Measurements from ENCODE around the gene ZNF423.

ZNF423 gene

GRCh38 chr16:49826515-49826914 is 29.4 kb downstream of the ZNF423 start:
- DNase-seq (ENCODE audit: extremely low read depth in 1 of 2, low read depth in 1 of 2): no peak

DNA sequence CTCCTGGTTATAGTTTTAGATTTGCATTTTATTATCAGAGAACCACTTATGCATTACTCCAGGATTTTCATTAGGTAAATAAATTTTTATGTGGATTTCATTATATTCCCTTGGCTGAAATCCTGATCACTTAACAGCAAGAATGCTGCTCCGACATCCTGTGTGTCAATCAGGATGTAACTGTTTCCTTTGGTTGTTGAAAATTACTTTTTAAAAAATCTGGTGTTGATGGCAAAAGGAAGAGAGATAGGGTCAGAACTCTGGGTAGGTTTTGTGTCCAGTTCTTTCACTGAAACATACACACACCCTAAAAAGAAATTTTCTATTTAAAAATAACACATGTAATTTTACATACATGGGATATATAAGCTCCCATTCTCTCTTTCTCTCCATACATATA is 30.9 kb downstream of the ZNF423 start:
- DNase-seq (ENCODE audit: extremely low read depth in 1 of 2, low read depth in 1 of 2): no peak

DNA sequence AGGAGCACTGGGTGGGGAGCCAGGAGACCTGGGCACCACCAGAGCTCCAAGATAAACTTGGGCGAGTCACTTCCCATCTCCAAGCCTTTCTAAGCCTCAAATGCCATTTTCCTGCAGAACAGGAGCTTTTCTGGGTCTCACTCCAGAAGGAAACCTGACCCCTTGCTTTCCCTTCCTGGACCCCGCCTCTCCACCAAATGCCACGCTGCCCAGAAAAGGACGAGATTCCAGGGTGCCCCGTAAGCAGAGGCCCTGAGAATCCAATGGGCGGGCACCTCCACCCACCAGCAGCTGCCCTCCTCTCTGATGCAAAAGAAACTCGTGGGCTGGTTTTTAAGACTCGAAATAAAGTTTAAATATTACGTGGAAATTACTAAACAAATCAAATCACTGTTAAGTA is 31.3 kb downstream of the ZNF423 start:
- DNase-seq (ENCODE audit: extremely low read depth in 1 of 2, low read depth in 1 of 2): no peak

GRCh38 chr16:49822649-49823370 is 33.1 kb downstream of the ZNF423 start:
- no peak for DNase-seq (ENCODE audit: extremely low read depth in 1 of 2, low read depth in 1 of 2)

DNA sequence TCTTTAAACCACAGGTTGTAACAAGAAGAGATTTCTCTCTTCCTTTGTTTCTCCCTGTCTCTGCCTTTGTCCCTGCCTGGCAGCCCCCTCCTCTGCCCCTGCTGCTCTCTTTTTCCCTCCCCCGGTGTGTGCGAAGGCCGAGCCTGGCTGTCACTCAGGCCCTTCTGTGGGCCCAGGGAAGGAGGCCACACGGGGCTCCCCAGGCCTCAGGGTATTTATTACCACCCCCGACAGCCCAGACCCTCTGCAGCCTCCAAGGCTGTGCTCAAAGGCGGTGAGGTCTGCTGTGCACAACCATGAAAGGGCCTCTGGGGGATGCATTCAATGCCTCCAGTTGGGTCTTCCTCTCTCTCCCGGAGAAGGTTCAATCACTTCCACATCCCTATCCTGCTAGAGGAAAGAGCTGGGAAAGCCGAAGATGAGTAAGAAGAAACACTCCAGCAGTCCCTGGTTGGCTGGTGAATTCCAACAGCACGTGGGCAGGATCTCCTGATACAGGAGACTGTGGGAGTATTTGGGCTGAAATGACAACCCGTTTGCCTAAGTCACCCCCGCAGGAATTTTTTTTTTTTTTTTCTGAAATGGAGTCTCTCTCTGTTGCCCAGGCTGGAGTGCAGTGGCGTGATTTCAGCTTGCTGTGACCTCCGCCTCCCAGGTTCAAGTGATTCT is 34.2 kb downstream of the ZNF423 start:
- DNase-seq (ENCODE audit: extremely low read depth in 1 of 2, low read depth in 1 of 2): no peak

- DNase-seq (ENCODE audit: extremely low read depth in 1 of 2, low read depth in 1 of 2): no peak
Measured at GRCh38 chr16:49821156-49821555, 34.8 kb downstream of the ZNF423 start.

DNA sequence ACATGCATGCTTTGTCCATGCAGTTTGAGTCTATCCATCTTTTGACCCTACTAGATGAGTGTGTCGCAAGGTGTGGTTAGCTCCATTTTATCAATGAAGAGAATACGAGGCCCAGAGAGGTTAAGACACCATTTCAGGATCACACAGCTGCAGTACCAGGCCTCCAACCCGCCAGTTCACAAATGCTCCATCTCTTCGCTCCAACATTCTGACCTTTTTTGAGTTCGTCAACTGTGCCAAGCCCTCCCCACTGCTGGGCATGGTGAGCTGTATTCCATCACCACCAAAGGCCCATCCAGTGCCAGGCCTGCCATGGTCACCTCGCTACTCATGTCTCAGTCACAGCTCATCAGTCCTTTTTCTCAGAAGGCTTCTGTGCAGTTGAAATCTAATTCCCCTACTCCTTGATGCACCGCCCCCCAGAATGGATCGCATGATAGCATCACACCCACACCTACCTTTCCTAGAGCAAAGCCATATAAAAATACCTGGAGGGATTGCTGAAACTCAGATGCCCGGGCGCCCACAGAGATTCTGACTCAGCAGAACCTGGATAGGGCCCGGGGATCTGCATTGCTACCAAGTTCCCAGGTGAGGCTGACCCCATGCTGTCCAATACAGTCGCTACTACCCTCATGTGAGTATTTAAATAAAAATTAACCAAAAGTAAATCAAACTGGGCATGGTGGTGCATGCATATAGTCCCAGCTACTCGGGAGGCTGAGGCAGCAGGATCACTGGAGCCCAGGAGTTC is 38.0 kb downstream of the ZNF423 start:
- no peak for DNase-seq (ENCODE audit: extremely low read depth in 1 of 2, low read depth in 1 of 2)

DNA sequence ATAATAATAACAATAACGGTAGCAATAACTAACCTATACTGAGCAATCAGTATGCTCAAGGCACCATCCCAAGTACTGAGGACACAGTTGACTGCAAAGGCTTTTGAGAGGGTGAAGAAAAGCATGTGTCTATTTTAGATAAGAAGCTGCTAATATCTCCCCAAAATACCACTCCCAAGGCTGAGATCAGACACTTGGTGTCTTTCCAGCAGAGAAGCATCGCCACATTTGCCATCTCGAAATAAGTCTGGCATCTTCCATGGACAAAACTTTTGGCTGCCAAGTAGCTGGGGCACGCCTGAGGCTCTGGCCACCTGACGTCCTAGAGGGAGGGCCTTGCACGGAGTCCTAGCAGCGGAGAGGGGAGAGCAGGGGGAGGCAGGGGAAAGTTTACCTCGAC is 39.0 kb downstream of the ZNF423 start:
- no peak for DNase-seq (ENCODE audit: extremely low read depth in 1 of 2, low read depth in 1 of 2)

- DNase-seq (ENCODE audit: extremely low read depth in 1 of 2, low read depth in 1 of 2): no peak
Measured at GRCh38 chr16:49811644-49812334, 44.1 kb downstream of the ZNF423 start.

DNA sequence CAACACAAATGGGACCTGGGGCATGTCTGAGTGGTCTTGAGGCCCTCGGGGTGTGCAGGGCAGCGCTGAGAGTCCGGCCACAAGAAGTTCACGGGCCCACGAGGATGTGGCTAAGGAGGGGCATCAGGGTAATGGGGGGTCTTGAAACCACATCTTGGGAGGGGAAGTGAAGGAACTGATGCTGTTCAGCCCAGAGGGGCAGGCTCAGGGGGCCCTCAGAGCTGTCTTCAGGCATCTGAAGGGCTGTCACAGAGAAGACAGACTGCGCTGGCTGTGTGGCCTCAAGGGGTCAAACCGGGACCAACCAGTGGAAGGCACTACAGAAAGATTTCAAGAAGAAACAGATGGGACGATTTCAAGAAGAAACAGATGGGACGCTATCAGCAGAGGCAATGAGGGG is 45.1 kb downstream of the ZNF423 start:
- no peak for DNase-seq (ENCODE audit: extremely low read depth in 1 of 2, low read depth in 1 of 2)

GRCh38 chr16:49809561-49809960 is 46.4 kb downstream of the ZNF423 start:
- DNase-seq (ENCODE audit: extremely low read depth in 1 of 2, low read depth in 1 of 2): no peak

DNA sequence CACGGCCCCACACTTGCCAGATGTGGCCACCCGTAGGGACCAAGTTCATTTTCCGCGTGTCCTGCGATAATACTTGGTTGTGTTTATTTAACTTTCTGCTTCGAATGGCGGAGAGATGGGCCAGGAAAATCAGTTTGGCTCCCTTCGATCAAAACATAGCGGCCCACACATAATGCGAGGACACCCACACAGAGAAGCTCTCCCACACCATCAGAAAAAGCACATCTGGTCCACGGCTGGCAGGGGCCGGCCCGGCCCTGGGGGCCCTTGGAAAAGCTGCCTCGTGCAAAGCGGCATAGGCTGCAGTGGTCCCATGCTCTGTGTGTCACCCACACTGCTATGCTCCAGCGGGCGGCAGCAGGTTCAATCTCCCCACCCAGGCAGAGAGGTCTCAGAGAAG is 46.9 kb downstream of the ZNF423 start:
- no peak for DNase-seq (ENCODE audit: extremely low read depth in 1 of 2, low read depth in 1 of 2)

- DNase-seq (ENCODE audit: extremely low read depth in 1 of 2, low read depth in 1 of 2): no peak
Measured at GRCh38 chr16:49806446-49806845, 49.5 kb downstream of the ZNF423 start.

DNA sequence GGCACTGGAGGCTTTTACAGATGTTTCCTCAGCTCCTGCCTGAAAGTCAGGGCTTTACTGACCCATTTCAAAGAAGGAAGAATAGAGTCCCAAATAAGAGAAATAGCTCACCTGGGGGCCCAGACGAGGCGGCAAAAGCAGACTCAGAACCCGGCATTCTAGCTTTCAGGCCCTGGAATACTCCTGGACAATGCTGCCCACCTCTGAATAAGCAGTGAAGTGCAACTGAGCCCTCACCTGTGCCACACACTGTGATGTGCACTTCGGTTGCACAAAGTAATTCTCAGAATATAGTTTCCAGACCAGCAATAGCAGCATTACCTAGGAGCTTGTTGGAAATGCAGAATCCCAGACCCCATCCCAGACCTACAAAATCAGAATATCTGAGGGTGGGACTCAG is 54.6 kb downstream of the ZNF423 start:
- no peak for DNase-seq (ENCODE audit: extremely low read depth in 1 of 2, low read depth in 1 of 2)

- DNase-seq (ENCODE audit: extremely low read depth in 1 of 2, low read depth in 1 of 2): no peak
Measured at GRCh38 chr16:49800876-49801275, 55.0 kb downstream of the ZNF423 start.

DNA sequence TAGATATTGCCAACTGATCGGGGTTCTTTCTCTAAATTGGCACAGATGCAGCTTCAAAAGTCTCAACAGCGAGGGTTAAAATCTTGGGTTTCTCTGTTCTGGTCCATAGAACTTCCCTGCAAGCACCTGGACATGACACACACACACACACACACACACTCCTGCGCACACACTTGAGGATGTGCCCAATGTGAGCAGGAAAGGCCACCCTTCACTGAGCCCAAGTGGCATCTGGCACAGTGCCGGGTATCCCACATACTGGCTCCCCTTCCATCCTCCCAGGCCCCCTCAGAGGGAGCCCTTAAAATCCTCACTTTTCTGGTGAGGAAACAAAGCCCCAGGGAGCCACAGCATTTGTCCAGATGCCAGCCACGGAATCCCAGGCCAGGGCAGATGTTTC is 55.5 kb downstream of the ZNF423 start:
- DNase-seq (ENCODE audit: extremely low read depth in 1 of 2, low read depth in 1 of 2): no peak

DNA sequence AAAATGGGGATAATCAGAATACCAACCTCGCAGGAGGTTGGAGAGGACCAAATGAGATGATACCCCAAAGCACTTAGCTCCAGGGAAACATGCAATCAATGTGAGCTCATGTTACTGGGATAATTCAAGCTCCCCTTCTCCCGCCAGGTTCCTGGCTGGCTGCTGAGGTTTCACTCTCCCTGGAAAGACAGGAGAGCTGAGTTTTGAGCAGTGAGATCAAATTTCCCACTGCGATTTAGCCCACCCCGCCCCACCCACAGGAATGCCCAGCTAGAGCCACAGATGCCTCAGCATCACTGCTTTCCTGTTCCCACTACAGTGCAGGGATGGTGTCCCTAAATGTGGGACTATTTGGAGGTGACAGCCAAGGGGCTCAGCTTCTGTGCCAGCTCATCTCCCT is 56.7 kb downstream of the ZNF423 start:
- DNase-seq (ENCODE audit: extremely low read depth in 1 of 2, low read depth in 1 of 2): no peak

DNA sequence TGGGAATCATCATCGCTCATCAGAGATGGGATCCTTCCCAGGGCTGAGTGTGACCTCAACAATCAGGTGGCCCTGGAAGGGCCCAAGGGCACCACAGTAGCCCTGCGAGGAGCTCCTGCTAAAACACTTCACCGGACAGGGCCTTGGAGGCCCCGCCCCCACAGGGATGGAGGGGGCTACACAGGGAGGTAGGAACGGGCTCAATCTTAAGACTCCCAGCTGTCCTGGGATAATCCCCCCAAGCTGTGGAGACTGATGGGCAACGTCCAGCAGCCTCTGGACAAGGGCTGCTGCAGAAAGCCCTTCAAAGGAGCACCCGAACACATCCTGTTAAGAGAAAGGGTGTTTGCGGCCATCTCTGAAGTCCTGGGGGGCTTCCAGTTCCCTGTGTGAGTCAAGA is 60.4 kb downstream of the ZNF423 start:
- DNase-seq (ENCODE audit: extremely low read depth in 1 of 2, low read depth in 1 of 2): no peak

DNA sequence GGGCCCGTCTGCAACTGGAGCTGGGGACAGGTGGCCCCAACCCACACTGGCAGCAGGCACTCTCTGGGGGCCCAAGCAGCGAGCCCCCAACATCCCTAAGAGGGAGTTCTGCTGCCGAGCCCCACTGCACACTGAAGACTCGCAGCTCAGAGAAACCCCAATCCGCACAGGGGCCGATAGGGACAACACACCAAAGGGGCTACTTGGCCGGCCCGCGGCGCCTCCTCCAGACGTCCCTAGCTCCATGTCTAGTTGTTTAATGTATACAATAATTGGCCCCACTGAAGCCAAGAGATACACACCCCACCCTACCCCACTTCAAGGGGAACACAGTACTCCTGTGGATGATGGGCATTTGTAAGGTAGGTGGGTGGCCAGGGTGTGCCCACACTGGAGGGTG is 62.7 kb downstream of the ZNF423 start:
- DNase-seq (ENCODE audit: extremely low read depth in 1 of 2, low read depth in 1 of 2): no peak

DNA sequence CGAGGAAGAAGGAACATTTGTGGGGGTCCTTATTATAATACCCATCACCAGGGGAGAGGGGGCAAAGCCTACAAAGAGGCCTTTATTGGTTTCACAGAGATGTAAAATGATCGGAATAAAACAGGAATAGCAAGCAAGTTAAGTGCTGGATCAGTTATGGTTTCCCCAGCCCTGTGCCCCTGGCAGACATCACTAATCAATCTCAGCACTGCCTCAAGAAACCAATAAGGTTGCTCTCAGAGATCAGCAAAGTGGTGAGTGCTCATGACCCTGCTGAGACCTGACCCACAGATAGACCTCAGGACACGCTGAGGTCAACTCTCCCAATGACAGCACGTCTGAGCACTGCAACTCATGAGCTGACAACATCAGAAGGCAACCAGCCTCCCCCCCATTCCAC is 66.3 kb downstream of the ZNF423 start:
- no peak for DNase-seq (ENCODE audit: extremely low read depth in 1 of 2, low read depth in 1 of 2)

- DNase-seq (ENCODE audit: extremely low read depth in 1 of 2, low read depth in 1 of 2): no peak
Measured at GRCh38 chr16:49788986-49789385, 66.9 kb downstream of the ZNF423 start.
